GM19397 (cell line): ENCODE results near the gene SLC39A1.
"Not testable (repeated sequence)": the region's sequence is repeated elsewhere in the genome, so short reads cannot be mapped to it uniquely, and the experiment has no call there.

Source experiments
- ATAC-seq: cut with Tn5 transposase; IDR thresholded peaks from one replicate; pipeline ENCODE4 v1.9.1; 2021; ENCODE audit warnings: mild to moderate bottlenecking, moderate library complexity; ENCODE audit not compliant: unreplicated experiment

Gene SLC39A1

GRCh38 chr1:153963030-153963849 lies at the start of gene SLC39A1:
Gene SLC39A1, minus strand, starts transcription at chr1:153963537. Its CDS starts 822 bp downstream, at chr1:153962715.
- ATAC-seq, result peak; percentile 36

- not testable (repeated sequence) for ATAC-seq
These were observed 49.2 kb upstream of the SLC39A1 start for GRCh38 chr1:154012543-154012942.

- no peak for ATAC-seq
These were observed 48.8 kb upstream of the SLC39A1 start for GRCh38 chr1:154012129-154012528.

- no peak for ATAC-seq
These were observed 42.8 kb upstream of the SLC39A1 start for GRCh38 chr1:154006136-154006535.

GRCh38 chr1:154000420-154000819 lies 37.1 kb upstream of the SLC39A1 start:
- no peak for ATAC-seq

GRCh38 chr1:153996882-153997281 lies 33.5 kb upstream of the SLC39A1 start:
- not testable (repeated sequence) for ATAC-seq

- ATAC-seq, result no peak
These were observed 32.3 kb upstream of the SLC39A1 start for GRCh38 chr1:153995640-153996039.

- ATAC-seq, result no peak
These were observed 31.9 kb upstream of the SLC39A1 start for GRCh38 chr1:153995202-153995601.

- ATAC-seq, result no peak
These were observed 28.5 kb upstream of the SLC39A1 start for GRCh38 chr1:153991806-153992205.

- ATAC-seq, result no peak
These were observed 27.9 kb upstream of the SLC39A1 start for GRCh38 chr1:153991151-153991630.

GRCh38 chr1:153990468-153991150 lies 27.3 kb upstream of the SLC39A1 start, which contains the start of gene RPS27:
Gene RPS27, plus strand, starts transcription at chr1:153990762. Its CDS starts 35 bp downstream, at chr1:153990797.
- peak; percentile 65 for ATAC-seq

GRCh38 chr1:153987621-153988020 lies 24.3 kb upstream of the SLC39A1 start:
- no peak for ATAC-seq

GRCh38 chr1:153985941-153986761 lies 22.8 kb upstream of the SLC39A1 start, which contains the start of gene RAB13:
Gene RAB13, minus strand, starts transcription at chr1:153986339. Its CDS starts 103 bp downstream, at chr1:153986236.
- ATAC-seq, result no peak

GRCh38 chr1:153985341-153985912 lies 22.1 kb upstream of the SLC39A1 start:
- ATAC-seq, result no peak

- ATAC-seq, result no peak
These were observed 21.0 kb upstream of the SLC39A1 start for GRCh38 chr1:153984123-153984894.

- ATAC-seq, result not testable (repeated sequence)
These were observed 18.4 kb upstream of the SLC39A1 start for GRCh38 chr1:153981735-153982134.

GRCh38 chr1:153979091-153979490 lies 15.8 kb upstream of the SLC39A1 start:
- not testable (repeated sequence) for ATAC-seq

- ATAC-seq, result no peak
These were observed 15.1 kb upstream of the SLC39A1 start for GRCh38 chr1:153978274-153978909.
